Mesenchymal stem cell (in vitro differentiated cells and primary cell): Measurements from ENCODE around the gene POLR3F.

Experiments
- DNase-seq: peaks from one replicate; pipeline ENCODE4 v3.0.0-alpha.2; 2013
- H2AFZ ChIP-seq: one replicate; pipeline ENCODE4 v1.6.1; 2013; ENCODE audit warnings: low read depth, mild to moderate bottlenecking, control low read depth, inconsistent platforms, low read length, moderate library complexity
- H2AK5ac ChIP-seq: 2 replicates; pipeline ENCODE4 v1.6.1; 2013; ENCODE audit warnings: low read length, moderate library complexity, mild to moderate bottlenecking, inconsistent platforms; ENCODE audit not compliant: severe bottlenecking
- H2BK120ac ChIP-seq: one replicate; pipeline ENCODE4 v1.6.1; 2013; ENCODE audit warnings: low read depth, mild to moderate bottlenecking, inconsistent platforms, low read length, moderate library complexity
- H2BK12ac ChIP-seq, 2 experiments: one replicate each; pipeline ENCODE4 v1.6.1; 2013; ENCODE audit warnings: inconsistent platforms in 2 of 2, low read length in 2 of 2, mild to moderate bottlenecking in 2 of 2, moderate library complexity in 2 of 2, control low read depth in 1 of 2
- H2BK15ac ChIP-seq: one replicate; pipeline ENCODE4 v1.6.1; 2013; ENCODE audit warnings: mild to moderate bottlenecking, low read depth, inconsistent platforms; ENCODE audit not compliant: poor library complexity, severe bottlenecking
- H2BK5ac ChIP-seq: 2 replicates; pipeline ENCODE4 v1.6.1; 2013; ENCODE audit warnings: low read depth, mild to moderate bottlenecking, low read length, control low read depth, inconsistent platforms; ENCODE audit not compliant: poor library complexity, severe bottlenecking
- H3K14ac ChIP-seq, 2 experiments: one replicate each; pipeline ENCODE4 v1.6.1; 2013; ENCODE audit warnings: inconsistent platforms in 2 of 2, low read length in 2 of 2, control low read depth in 1 of 2, mild to moderate bottlenecking in 1 of 2, moderate library complexity in 1 of 2
- H3K18ac ChIP-seq, 2 experiments: one replicate each; pipeline ENCODE4 v1.6.1; 2013; ENCODE audit warnings: inconsistent platforms in 2 of 2, low read length in 2 of 2, control low read depth in 1 of 2, low read depth in 1 of 2, mild to moderate bottlenecking in 1 of 2
- H3K23ac ChIP-seq, 2 experiments: one replicate each; pipeline ENCODE4 v1.6.1; 2013; ENCODE audit warnings: inconsistent platforms in 2 of 2, low read length in 2 of 2, mild to moderate bottlenecking in 2 of 2, moderate library complexity in 2 of 2, control low read depth in 1 of 2
- H3K27ac ChIP-seq: 2 replicates; pipeline ENCODE4 v1.5.1; 2013; ENCODE audit warnings: mild to moderate bottlenecking, moderate library complexity, low read length, control low read depth, inconsistent platforms; ENCODE audit not compliant: poor library complexity, severe bottlenecking
- H3K27me3 ChIP-seq, 2 experiments: 2 replicates each; pipeline versions ENCODE4 v1.6.1 to v1.7.0; 2013; ENCODE audit warnings: low read length in 2 of 2, mild to moderate bottlenecking in 2 of 2, moderate library complexity in 2 of 2, control low read depth in 1 of 2, inconsistent platforms in 1 of 2; ENCODE audit not compliant: control insufficient read depth in 1 of 2, insufficient read depth in 1 of 2
- H3K36me3 ChIP-seq, 2 experiments: 2 replicates each; pipeline versions ENCODE4 v1.6.1 to v1.7.0; 2013; ENCODE audit warnings: low read length in 2 of 2, control low read depth in 1 of 2, inconsistent platforms in 1 of 2, low read depth in 1 of 2, mild to moderate bottlenecking in 1 of 2; ENCODE audit not compliant: insufficient read depth in 2 of 2, control insufficient read depth in 1 of 2
- H3K4ac ChIP-seq, 2 experiments: one replicate each; pipeline ENCODE4 v1.6.1; 2013; ENCODE audit warnings: inconsistent platforms in 2 of 2, low read length in 2 of 2, mild to moderate bottlenecking in 2 of 2, moderate library complexity in 2 of 2, control low read depth in 1 of 2, low read depth in 1 of 2
- H3K4me1 ChIP-seq: 2 replicates; pipeline ENCODE4 v1.6.1; 2013; ENCODE audit warnings: low read depth, low read length, control low read depth; ENCODE audit not compliant: control insufficient read depth, insufficient read depth
- H3K4me2 ChIP-seq: 2 replicates; pipeline ENCODE4 v1.6.1; 2013; ENCODE audit warnings: low read length, mild to moderate bottlenecking, inconsistent platforms; ENCODE audit not compliant: poor library complexity, severe bottlenecking
- H3K4me3 ChIP-seq, 2 experiments: 2 replicates each; pipeline versions ENCODE4 v1.5.1 to v1.7.0; 2013; ENCODE audit warnings: low read length in 2 of 2, mild to moderate bottlenecking in 2 of 2, control low read depth in 1 of 2, low read depth in 1 of 2; ENCODE audit not compliant: insufficient read depth in 1 of 2
- H3K79me1 ChIP-seq: replicated peaks from 2 replicates; pipeline ENCODE4 v1.6.1; 2013; ENCODE audit warnings: mild to moderate bottlenecking, control low read depth, low read length, inconsistent platforms; ENCODE audit not compliant: poor library complexity, severe bottlenecking
- H3K9ac ChIP-seq: 2 replicates; pipeline ENCODE4 v1.7.0; 2013; ENCODE audit warnings: mild to moderate bottlenecking, low read length, moderate library complexity
- H3K9me3 ChIP-seq: 2 replicates; pipeline ENCODE4 v1.7.0; 2013; ENCODE audit warnings: mild to moderate bottlenecking, low read length; ENCODE audit not compliant: control insufficient read depth
- H4K8ac ChIP-seq: one replicate; pipeline ENCODE4 v1.6.1; 2013; ENCODE audit warnings: inconsistent platforms, mild to moderate bottlenecking, low read length, moderate library complexity
- H4K91ac ChIP-seq: one replicate; pipeline ENCODE4 v1.6.1; 2013; ENCODE audit warnings: mild to moderate bottlenecking, low read length, inconsistent platforms
- WGBS: methylation state at CpG from one replicate; pipeline ENCODE4 v1.1.7; 2013; ENCODE audit warnings: mixed read lengths; 5-methylcytosine and 5-hydroxymethylcytosine counted together

The POLR3F gene

DNA sequence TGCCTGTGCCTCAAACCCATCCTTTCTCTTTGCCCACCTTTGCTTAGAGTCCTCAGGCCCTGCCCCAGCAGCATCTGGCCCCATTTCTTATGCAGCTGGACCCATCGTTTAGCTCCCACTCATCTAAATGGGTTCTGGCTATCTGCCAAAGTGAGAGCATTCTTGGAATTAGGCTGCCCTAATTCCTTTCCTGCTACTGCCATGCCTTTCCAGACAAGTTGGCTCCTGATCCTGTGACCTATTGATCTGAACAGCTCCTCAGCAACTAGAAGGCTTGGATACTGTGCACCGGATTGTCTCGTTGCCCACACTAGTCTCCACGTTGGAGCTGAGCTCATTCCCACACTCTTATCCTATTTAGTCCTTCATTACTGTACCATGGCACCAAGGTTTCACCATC lies 23.3 kb upstream of the POLR3F start:
- peak; percentile 6 for DNase-seq
- no peaks in the 10 kb centered on the region for H3K79me1 ChIP-seq
- no peak overlapping the region for H3K9ac ChIP-seq
- no peak overlapping the region for H2AFZ ChIP-seq
- H3K27me3 ChIP-seq = no peaks in the 10 kb centered on the region
- H3K23ac ChIP-seq = no peak overlapping the region
- 73% methylated on average over 4 of the region's 4 CpGs for WGBS
- no peak overlapping the region for H3K14ac ChIP-seq
- no peak overlapping the region for H4K91ac ChIP-seq
- H3K9me3 ChIP-seq = no peaks in the 10 kb centered on the region
- no peak overlapping the region for H2BK120ac ChIP-seq
- H2AK5ac ChIP-seq = no peak overlapping the region
- no peak overlapping the region for H3K4ac ChIP-seq
- no peak overlapping the region for H2BK12ac ChIP-seq
- H3K4me3 ChIP-seq = no peak overlapping the region
- no peaks in the 10 kb centered on the region for H3K36me3 ChIP-seq
- H2BK5ac ChIP-seq = no peak overlapping the region
- no peak overlapping the region for H4K8ac ChIP-seq
- H3K4me1 ChIP-seq = peaks cover 2% of the 10 kb centered on the region
- no peak overlapping the region for H3K18ac ChIP-seq
- H2BK15ac ChIP-seq = no peak overlapping the region
- no peak overlapping the region for H3K27ac ChIP-seq
- H3K4me2 ChIP-seq = no peak overlapping the region

GRCh38 chr20:18456600-18456999 lies 10.6 kb upstream of the POLR3F start:
- Histone ChIP-seq H3K9ac (no peak overlapping the region), H3K79me1 (peaks cover 3% of the 10 kb centered on the region), H3K4ac (no peak overlapping the region), H3K4me2 (no peak overlapping the region), H2BK12ac (no peak overlapping the region), H3K9me3 (peaks cover 3% of the 10 kb centered on the region), H3K18ac (no peak overlapping the region), H2BK120ac (no peak overlapping the region), H2BK15ac (no peak overlapping the region), H4K91ac (no peak overlapping the region), H4K8ac (no peak overlapping the region), H3K4me3 (no peak overlapping the region), H2AFZ (no peak overlapping the region), H3K23ac (no peak overlapping the region), H3K4me1 (no peaks in the 10 kb centered on the region), H3K14ac (no peak overlapping the region), H2AK5ac (no peak overlapping the region), H2BK5ac (no peak overlapping the region), H3K27me3 (no peaks in the 10 kb centered on the region), H3K27ac (no peak overlapping the region), H3K36me3 (peaks cover 0 to 3% of the 10 kb centered on the region in 2 experiments)
- no peak for DNase-seq
- 80% methylated on average over 1 of the region's 3 CpGs for WGBS

- H2BK15ac ChIP-seq = no peak overlapping the region
These were observed 1.5 kb upstream of the POLR3F start for GRCh38 chr20:18465536-18466200.

DNA sequence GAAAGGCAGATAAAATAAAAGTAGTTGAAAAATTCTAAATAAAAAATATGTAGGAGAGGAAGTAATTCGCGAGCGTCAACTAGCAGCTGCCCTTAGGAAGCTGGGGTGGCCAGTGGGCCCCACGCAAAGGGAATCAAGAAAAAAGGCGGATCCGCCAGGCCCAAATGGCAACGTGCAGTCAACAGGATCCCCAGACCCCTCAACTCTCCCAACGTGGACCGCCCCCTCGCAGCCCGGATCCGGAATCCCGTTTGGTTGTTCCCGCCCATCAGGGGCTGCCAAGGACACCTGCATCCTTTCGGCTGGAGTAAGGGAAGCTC lies 656 bp upstream of the POLR3F start:
- Histone ChIP-seq H3K9ac (peak overlapping the region; percentile 92), H3K23ac (no peak overlapping the region), H2AFZ (peak overlapping the region; percentile 87), H3K27me3 (no peaks in the 10 kb centered on the region), H3K9me3 (no peaks in the 10 kb centered on the region), H4K91ac (no peak overlapping the region), H3K27ac (peak overlapping the region; percentile 92), H3K4me1 (peaks cover 2% of the 10 kb centered on the region), H2BK12ac (no peak overlapping the region), H3K4me3 (peak overlapping the region; percentile 72 to 92), H3K4me2 (peak overlapping the region; percentile 66), H3K18ac (peak overlapping the region in 1 of 2 experiments; percentile 71), H3K79me1 (peaks cover 22% of the 10 kb centered on the region), H2BK120ac (no peak overlapping the region), H3K36me3 (peaks cover 7 to 27% of the 10 kb centered on the region in 2 experiments), H3K14ac (no peak overlapping the region), H2AK5ac (no peak overlapping the region), H2BK5ac (no peak overlapping the region), H3K4ac (peak overlapping the region in 1 of 2 experiments; percentile 44), H2BK15ac (no peak overlapping the region), H4K8ac (peak overlapping the region; percentile 84)
- WGBS = under 1% methylated on average over 15 of the region's 15 CpGs
- no peak for DNase-seq

More at GRCh38 chr20:18465536-18466200, 1.5 kb upstream of the POLR3F start:
- Histone ChIP-seq H3K14ac (no peak overlapping the region), H2AK5ac (no peak overlapping the region), H3K27me3 (no peaks in the 10 kb centered on the region), H3K9me3 (no peaks in the 10 kb centered on the region), H4K8ac (no peak overlapping the region), H3K4ac (no peak overlapping the region), H3K79me1 (peaks cover 15% of the 10 kb centered on the region), H2BK5ac (no peak overlapping the region), H2BK12ac (no peak overlapping the region), H3K4me1 (peaks cover 2% of the 10 kb centered on the region), H3K18ac (no peak overlapping the region), H3K27ac (peak overlapping the region; percentile 92), H3K9ac (peak overlapping the region; percentile 92), H3K4me3 (peak overlapping the region in 1 of 2 experiments; percentile 92), H3K4me2 (peak overlapping the region; percentile 80), H3K36me3 (peaks cover 0 to 18% of the 10 kb centered on the region in 2 experiments), H4K91ac (no peak overlapping the region), H2BK120ac (no peak overlapping the region), H2AFZ (no peak overlapping the region), H3K23ac (no peak overlapping the region)
- no peak for DNase-seq
- WGBS = 58% methylated on average over 5 of the region's 6 CpGs
